HEK293 (cell line): ENCODE measurements around the gene NMNAT3.

ENCODE experiments used
- CTCF ChIA-PET: fragments of 350-600 bp; formaldehyde crosslinking; extraction: SDS; loops from one replicate; lab custom pipeline; 2021; ENCODE audit warnings: antibody characterized with exemption; lab: Yijun Ruan, JAX
- POLR2A ChIA-PET: fragments of 300-600 bp; formaldehyde crosslinking; extraction: SDS; loops from one replicate; lab custom pipeline; 2020; ENCODE audit warnings: antibody characterized with exemption, inconsistent platforms; lab: Yijun Ruan, JAX
- H3K27ac ChIP-seq: fragments of 200-500 bp; sonication (Bioruptor generic); 2 replicates; pipeline ENCODE4 v1.5.1; 2014; ENCODE audit warnings: low read depth, low read length, control low read depth, inconsistent platforms; ENCODE audit errors: extremely low read depth
- H3K36me3 ChIP-seq, 2 experiments: fragments of 200-500 bp in 1 of 2; sonication (Bioruptor generic) in 1 of 2; 1 replicate in 1 of 2; 2 replicates in 1 of 2; pipeline ENCODE4 v1.5.1; 2014 to 2017; ENCODE audit warnings: inconsistent platforms in 2 of 2, low read length in 2 of 2; ENCODE audit not compliant: control insufficient read depth in 2 of 2, insufficient read depth in 1 of 2
- H3K4me1 ChIP-seq: fragments of 200-500 bp; sonication (Bioruptor generic); 2 replicates; pipeline ENCODE4 v1.5.1; 2014; ENCODE audit warnings: mild to moderate bottlenecking, low read length, inconsistent platforms; ENCODE audit not compliant: control insufficient read depth, insufficient read depth
- H3K4me3 ChIP-seq: 2 replicates; pipeline ENCODE4 v1.5.1; 2011; ENCODE audit warnings: low read depth, mild to moderate bottlenecking, control low read depth, low read length, moderate library complexity
- H3K9me3 ChIP-seq: fragments of 200-500 bp; sonication (Bioruptor generic); 2 replicates; pipeline ENCODE4 v1.5.1; 2014; ENCODE audit warnings: low read depth, low read length, inconsistent platforms; ENCODE audit not compliant: control insufficient read depth, insufficient read depth
- AEBP2 ChIP-seq: fragments of 450-650 bp; formaldehyde crosslinking; IDR thresholded peaks from 2 replicates; pipeline ENCODE4 v1.5.1; 2016; ENCODE audit warnings: missing biosample characterization, missing genetic modification characterization, borderline replicate concordance
- EGR2 ChIP-seq: fragments of 450-650 bp; formaldehyde crosslinking; IDR thresholded peaks from 2 replicates; pipeline ENCODE4 v1.5.1; 2016; ENCODE audit warnings: low read depth, missing biosample characterization, missing genetic modification characterization
- SP2 ChIP-seq: fragments of 450-650 bp; formaldehyde crosslinking; IDR thresholded peaks from 2 replicates; pipeline ENCODE4 v1.5.1; 2016; ENCODE audit warnings: missing biosample characterization, missing genetic modification characterization
- ZEB2 ChIP-seq: fragments of 450-650 bp; formaldehyde crosslinking; IDR thresholded peaks from 2 replicates; pipeline ENCODE4 v1.5.1; 2016; ENCODE audit warnings: missing biosample characterization, missing genetic modification characterization
- ZNF223 ChIP-seq: fragments of 450-650 bp; formaldehyde crosslinking; IDR thresholded peaks from 2 replicates; pipeline ENCODE4 v1.5.1; 2016; ENCODE audit warnings: missing biosample characterization, missing genetic modification characterization
- ZNF391 ChIP-seq: fragments of 450-650 bp; formaldehyde crosslinking; IDR thresholded peaks from 2 replicates; pipeline ENCODE4 v1.5.1; 2016; ENCODE audit warnings: low read depth, missing biosample characterization, missing genetic modification characterization, borderline replicate concordance
- ZNF433 ChIP-seq: fragments of 450-650 bp; formaldehyde crosslinking; IDR thresholded peaks from 2 replicates; pipeline ENCODE4 v1.5.1; 2016; ENCODE audit warnings: missing biosample characterization, missing genetic modification characterization, low read depth
- ZNF600 ChIP-seq: fragments of 450-650 bp; formaldehyde crosslinking; IDR thresholded peaks from 2 replicates; pipeline ENCODE4 v1.5.1; 2016; ENCODE audit warnings: missing biosample characterization, missing genetic modification characterization
- ZNF768 ChIP-seq: fragments of 450-650 bp; formaldehyde crosslinking; IDR thresholded peaks from 2 replicates; pipeline ENCODE4 v1.5.1; 2018; ENCODE audit warnings: missing biosample characterization, mild to moderate bottlenecking, missing genetic modification characterization
- TF ChIP-seq, protein P1 (sequence below): fragments of 450-650 bp; formaldehyde crosslinking; IDR thresholded peaks from 2 replicates; pipeline ENCODE4 v1.5.1; 2016; ENCODE audit warnings: missing biosample characterization, missing genetic modification characterization, borderline replicate concordance
- TF ChIP-seq, protein P2 (sequence below): fragments of 450-650 bp; formaldehyde crosslinking; IDR thresholded peaks from 2 replicates; pipeline ENCODE4 v1.5.1; 2016; ENCODE audit warnings: missing biosample characterization, missing genetic modification characterization

The NMNAT3 gene

GRCh38 chr3:139657936-139658335 lies 19.8 kb downstream of the NMNAT3 start (continued):
- TF ChIP-seq, protein P1, sequence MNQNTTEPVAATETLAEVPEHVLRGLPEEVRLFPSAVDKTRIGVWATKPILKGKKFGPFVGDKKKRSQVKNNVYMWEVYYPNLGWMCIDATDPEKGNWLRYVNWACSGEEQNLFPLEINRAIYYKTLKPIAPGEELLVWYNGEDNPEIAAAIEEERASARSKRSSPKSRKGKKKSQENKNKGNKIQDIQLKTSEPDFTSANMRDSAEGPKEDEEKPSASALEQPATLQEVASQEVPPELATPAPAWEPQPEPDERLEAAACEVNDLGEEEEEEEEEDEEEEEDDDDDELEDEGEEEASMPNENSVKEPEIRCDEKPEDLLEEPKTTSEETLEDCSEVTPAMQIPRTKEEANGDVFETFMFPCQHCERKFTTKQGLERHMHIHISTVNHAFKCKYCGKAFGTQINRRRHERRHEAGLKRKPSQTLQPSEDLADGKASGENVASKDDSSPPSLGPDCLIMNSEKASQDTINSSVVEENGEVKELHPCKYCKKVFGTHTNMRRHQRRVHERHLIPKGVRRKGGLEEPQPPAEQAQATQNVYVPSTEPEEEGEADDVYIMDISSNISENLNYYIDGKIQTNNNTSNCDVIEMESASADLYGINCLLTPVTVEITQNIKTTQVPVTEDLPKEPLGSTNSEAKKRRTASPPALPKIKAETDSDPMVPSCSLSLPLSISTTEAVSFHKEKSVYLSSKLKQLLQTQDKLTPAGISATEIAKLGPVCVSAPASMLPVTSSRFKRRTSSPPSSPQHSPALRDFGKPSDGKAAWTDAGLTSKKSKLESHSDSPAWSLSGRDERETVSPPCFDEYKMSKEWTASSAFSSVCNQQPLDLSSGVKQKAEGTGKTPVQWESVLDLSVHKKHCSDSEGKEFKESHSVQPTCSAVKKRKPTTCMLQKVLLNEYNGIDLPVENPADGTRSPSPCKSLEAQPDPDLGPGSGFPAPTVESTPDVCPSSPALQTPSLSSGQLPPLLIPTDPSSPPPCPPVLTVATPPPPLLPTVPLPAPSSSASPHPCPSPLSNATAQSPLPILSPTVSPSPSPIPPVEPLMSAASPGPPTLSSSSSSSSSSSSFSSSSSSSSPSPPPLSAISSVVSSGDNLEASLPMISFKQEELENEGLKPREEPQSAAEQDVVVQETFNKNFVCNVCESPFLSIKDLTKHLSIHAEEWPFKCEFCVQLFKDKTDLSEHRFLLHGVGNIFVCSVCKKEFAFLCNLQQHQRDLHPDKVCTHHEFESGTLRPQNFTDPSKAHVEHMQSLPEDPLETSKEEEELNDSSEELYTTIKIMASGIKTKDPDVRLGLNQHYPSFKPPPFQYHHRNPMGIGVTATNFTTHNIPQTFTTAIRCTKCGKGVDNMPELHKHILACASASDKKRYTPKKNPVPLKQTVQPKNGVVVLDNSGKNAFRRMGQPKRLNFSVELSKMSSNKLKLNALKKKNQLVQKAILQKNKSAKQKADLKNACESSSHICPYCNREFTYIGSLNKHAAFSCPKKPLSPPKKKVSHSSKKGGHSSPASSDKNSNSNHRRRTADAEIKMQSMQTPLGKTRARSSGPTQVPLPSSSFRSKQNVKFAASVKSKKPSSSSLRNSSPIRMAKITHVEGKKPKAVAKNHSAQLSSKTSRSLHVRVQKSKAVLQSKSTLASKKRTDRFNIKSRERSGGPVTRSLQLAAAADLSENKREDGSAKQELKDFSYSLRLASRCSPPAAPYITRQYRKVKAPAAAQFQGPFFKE (tag by site-specific recombination) = no peak
- TF ChIP-seq EGR2 = no peak
- TF ChIP-seq, protein P2, sequence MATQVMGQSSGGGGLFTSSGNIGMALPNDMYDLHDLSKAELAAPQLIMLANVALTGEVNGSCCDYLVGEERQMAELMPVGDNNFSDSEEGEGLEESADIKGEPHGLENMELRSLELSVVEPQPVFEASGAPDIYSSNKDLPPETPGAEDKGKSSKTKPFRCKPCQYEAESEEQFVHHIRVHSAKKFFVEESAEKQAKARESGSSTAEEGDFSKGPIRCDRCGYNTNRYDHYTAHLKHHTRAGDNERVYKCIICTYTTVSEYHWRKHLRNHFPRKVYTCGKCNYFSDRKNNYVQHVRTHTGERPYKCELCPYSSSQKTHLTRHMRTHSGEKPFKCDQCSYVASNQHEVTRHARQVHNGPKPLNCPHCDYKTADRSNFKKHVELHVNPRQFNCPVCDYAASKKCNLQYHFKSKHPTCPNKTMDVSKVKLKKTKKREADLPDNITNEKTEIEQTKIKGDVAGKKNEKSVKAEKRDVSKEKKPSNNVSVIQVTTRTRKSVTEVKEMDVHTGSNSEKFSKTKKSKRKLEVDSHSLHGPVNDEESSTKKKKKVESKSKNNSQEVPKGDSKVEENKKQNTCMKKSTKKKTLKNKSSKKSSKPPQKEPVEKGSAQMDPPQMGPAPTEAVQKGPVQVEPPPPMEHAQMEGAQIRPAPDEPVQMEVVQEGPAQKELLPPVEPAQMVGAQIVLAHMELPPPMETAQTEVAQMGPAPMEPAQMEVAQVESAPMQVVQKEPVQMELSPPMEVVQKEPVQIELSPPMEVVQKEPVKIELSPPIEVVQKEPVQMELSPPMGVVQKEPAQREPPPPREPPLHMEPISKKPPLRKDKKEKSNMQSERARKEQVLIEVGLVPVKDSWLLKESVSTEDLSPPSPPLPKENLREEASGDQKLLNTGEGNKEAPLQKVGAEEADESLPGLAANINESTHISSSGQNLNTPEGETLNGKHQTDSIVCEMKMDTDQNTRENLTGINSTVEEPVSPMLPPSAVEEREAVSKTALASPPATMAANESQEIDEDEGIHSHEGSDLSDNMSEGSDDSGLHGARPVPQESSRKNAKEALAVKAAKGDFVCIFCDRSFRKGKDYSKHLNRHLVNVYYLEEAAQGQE = no peak
- TF ChIP-seq SP2 (tag by site-specific recombination) = no peak
- no peak for TF ChIP-seq ZEB2 (tag by site-specific recombination)
- TF ChIP-seq AEBP2 (tag by site-specific recombination) = no peak
- TF ChIP-seq ZNF391 (tag by site-specific recombination) = no peak
- TF ChIP-seq ZNF768 (tag by site-specific recombination) = no peak

- H3K36me3 ChIP-seq = no peaks in the 10 kb centered on the region
- POLR2A ChIA-PET = no interaction called here
- H3K9me3 ChIP-seq = no peaks in the 10 kb centered on the region
- CTCF ChIA-PET = no interaction called here
- H3K4me1 ChIP-seq = no peaks in the 10 kb centered on the region
- no peak overlapping the region for H3K27ac ChIP-seq
- H3K4me3 ChIP-seq = no peak overlapping the region
- TF ChIP-seq ZNF433 (tag by site-specific recombination) = no peak
- no peak for TF ChIP-seq ZNF600 (tag by site-specific recombination)
Measured at GRCh38 chr3:139657434-139657833, 20.3 kb downstream of the NMNAT3 start.

DNA sequence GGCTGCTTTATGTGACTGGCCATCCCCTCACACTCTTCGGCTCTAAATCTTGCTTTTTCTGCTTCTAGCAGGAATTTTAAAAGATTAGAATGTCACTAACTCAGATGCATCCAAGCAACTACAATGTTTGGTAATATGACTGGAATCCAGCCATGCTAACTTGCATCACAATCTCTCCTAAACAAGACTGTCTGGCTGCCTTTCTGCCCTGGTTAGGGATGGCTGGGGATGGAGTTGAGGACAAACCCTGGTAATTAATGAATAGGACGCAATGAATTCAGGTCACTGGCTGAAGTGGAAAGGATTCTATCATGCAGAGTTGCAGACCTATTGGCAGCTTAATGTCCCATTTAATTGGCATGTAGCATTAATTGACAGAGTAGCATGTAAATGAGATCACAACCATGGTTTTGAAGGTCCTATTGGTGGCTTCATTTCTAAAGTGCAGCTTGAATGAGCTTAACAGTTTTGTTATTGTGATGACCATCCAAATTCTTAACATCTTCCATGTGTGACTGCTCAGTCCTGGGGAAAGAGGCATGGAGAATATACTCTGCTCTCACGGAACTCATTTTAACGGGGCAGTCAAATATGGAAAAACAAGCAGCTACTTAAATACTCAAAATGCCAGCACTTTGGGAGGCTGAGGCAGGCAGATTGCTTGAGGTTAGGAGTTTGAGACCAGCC lies 21.7 kb downstream of the NMNAT3 start:
- no peak overlapping the region for H3K27ac ChIP-seq
- no peak for TF ChIP-seq ZNF223 (tag by site-specific recombination)
- POLR2A ChIA-PET = no interaction called here
- H3K4me1 ChIP-seq = no peaks in the 10 kb centered on the region
- CTCF ChIA-PET = interaction anchor here (0.7 kb wide), 1 partner anchor 17 kb away, joined by 3 read pairs; no protein-coding TSS in a partner anchor
- no peaks in the 10 kb centered on the region for H3K36me3 ChIP-seq
- no peaks in the 10 kb centered on the region for H3K9me3 ChIP-seq
- H3K4me3 ChIP-seq = no peak overlapping the region
